Glutamatergic neuron (in vitro differentiated cells): Measurements from ENCODE around the gene SLC2A5. TPM values are rescaled to one million over a fixed set of nuclear protein-coding genes. Genes with fewer than 3 reads are reported as not detected.

Experiments
- DNase-seq: peaks from one replicate; pipeline ENCODE4 v3.0.0; 2022
- H3K27ac Mint-ChIP-seq: one replicate; pipeline ENCODE4 v1.8.0; 2020; ENCODE audit warnings: mild to moderate bottlenecking, mixed read lengths, inconsistent platforms; ENCODE audit not compliant: unreplicated experiment
- H3K27me3 Mint-ChIP-seq: one replicate; pipeline ENCODE4 v1.8.0; 2020; ENCODE audit warnings: mild to moderate bottlenecking, moderate library complexity, mixed read lengths, inconsistent platforms; ENCODE audit not compliant: unreplicated experiment
- H3K36me3 Mint-ChIP-seq: one replicate; pipeline ENCODE4 v1.8.0; 2020; ENCODE audit warnings: mild to moderate bottlenecking, mixed read lengths, inconsistent platforms; ENCODE audit not compliant: unreplicated experiment
- H3K4me1 Mint-ChIP-seq: one replicate; pipeline ENCODE4 v1.8.0; 2020; ENCODE audit warnings: mild to moderate bottlenecking, low read depth, mixed read lengths, inconsistent platforms; ENCODE audit not compliant: unreplicated experiment
- H3K4me3 Mint-ChIP-seq: one replicate; pipeline ENCODE4 v1.8.0; 2020; ENCODE audit warnings: mild to moderate bottlenecking, mixed read lengths, inconsistent platforms; ENCODE audit not compliant: unreplicated experiment
- H3K9me3 Mint-ChIP-seq: one replicate; pipeline ENCODE4 v1.8.0; 2020; ENCODE audit warnings: mild to moderate bottlenecking, moderate library complexity, mixed read lengths, inconsistent platforms; ENCODE audit not compliant: unreplicated experiment
- CTCF ChIP-seq: fragments of 200-600 bp; sonication (generic); IDR thresholded peaks from one replicate; pipeline ENCODE4 v1.5.0; 2021; ENCODE audit not compliant: partially characterized antibody, unreplicated experiment
- total RNA-seq: library from RNA; stranded (reverse); fragmentation: NEBNext Ultra II Directional; extraction: Animal tissue kit (Norgen Biotek cat#: 25700); gene quantifications from one replicate; pipeline ENCODE4 v1.2.1, GENCODE V29; 2021; ENCODE audit not compliant: unreplicated experiment

SLC2A5 gene
- total RNA-seq, 1 donor from 2014 or later: 0.64 TPM

GRCh38 chr1:9061252-9061960 is 8.0 kb downstream of the SLC2A5 start:
- H3K27me3 Mint-ChIP-seq: no peaks in the 10 kb centered on the region
- TF ChIP-seq CTCF: no peak
- no peak overlapping the region for H3K27ac Mint-ChIP-seq
- no peaks in the 10 kb centered on the region for H3K9me3 Mint-ChIP-seq
- H3K36me3 Mint-ChIP-seq: no peaks in the 10 kb centered on the region
- H3K4me1 Mint-ChIP-seq: peaks cover 7% of the 10 kb centered on the region
- no peak for DNase-seq
- no peak overlapping the region for H3K4me3 Mint-ChIP-seq

- no peak overlapping the region for H3K4me3 Mint-ChIP-seq
- TF ChIP-seq CTCF: no peak
- no peaks in the 10 kb centered on the region for H3K9me3 Mint-ChIP-seq
- H3K27ac Mint-ChIP-seq: no peak overlapping the region
- no peaks in the 10 kb centered on the region for H3K36me3 Mint-ChIP-seq
- peaks cover 7% of the 10 kb centered on the region for H3K4me1 Mint-ChIP-seq
- no peaks in the 10 kb centered on the region for H3K27me3 Mint-ChIP-seq
- DNase-seq: no peak
Observed at GRCh38 chr1:9059891-9060744, 9.3 kb downstream of the SLC2A5 start.

- Mint-ChIP-seq H3K4me1 (peaks cover 2% of the 10 kb centered on the region), H3K4me3 (no peak overlapping the region), H3K9me3 (no peaks in the 10 kb centered on the region), H3K27me3 (no peaks in the 10 kb centered on the region), H3K36me3 (no peaks in the 10 kb centered on the region), H3K27ac (no peak overlapping the region)
- TF ChIP-seq CTCF: no peak
- no peak for DNase-seq
Observed at GRCh38 chr1:9058465-9058864, 11.0 kb downstream of the SLC2A5 start.

- Mint-ChIP-seq H3K4me3 (no peak overlapping the region), H3K36me3 (no peaks in the 10 kb centered on the region), H3K27me3 (no peaks in the 10 kb centered on the region), H3K9me3 (no peaks in the 10 kb centered on the region), H3K4me1 (peaks cover 2% of the 10 kb centered on the region), H3K27ac (no peak overlapping the region)
- TF ChIP-seq CTCF: no peak
- DNase-seq: no peak
Observed at GRCh38 chr1:9057851-9058250, 11.6 kb downstream of the SLC2A5 start.
